IMR-90 (cell line): Measurements from ENCODE around the gene BTG4. TPM values are rescaled to one million over a fixed set of nuclear protein-coding genes. Genes with fewer than 3 reads are reported as not detected.

ENCODE experiments used
- ATAC-seq: fragments of 200-7000 bp; cut with Tn5 transposase; 2 replicates; pipeline ENCODE4 v1.9.1; 2020; ENCODE audit warnings: low read depth, mild to moderate bottlenecking, moderate library complexity
- BruUV-seq: library from RNA; stranded (reverse); fragments of 400-500 nt; replicated peaks from 2 replicates; lab custom pipeline; 2021; lab: Mats Ljungman, UMichigan
- CTCF ChIA-PET: fragments of 300-600 bp; formaldehyde crosslinking; extraction: SDS; loops from one replicate; lab custom pipeline; 2021; ENCODE audit warnings: antibody characterized with exemption; lab: Yijun Ruan, JAX
- POLR2A ChIA-PET: fragments of 300-600 bp; sonication (Branson Sonifier 250); formaldehyde crosslinking; loops from one replicate; lab custom pipeline; 2022; ENCODE audit warnings: antibody characterized with exemption; ENCODE audit not compliant: unreplicated experiment; lab: Charles Lee
- DNase-seq: peaks from one replicate; pipeline ENCODE4 v3.0.0; 2013
- H2AFZ ChIP-seq: replicated peaks from 2 replicates; pipeline ENCODE3; 2013; ENCODE audit warnings: low read length, mild to moderate bottlenecking; ENCODE audit not compliant: poor library complexity
- H2AK5ac ChIP-seq: 2 replicates; pipeline ENCODE4 v1.6.1; 2013; ENCODE audit warnings: low read depth, low read length, inconsistent platforms
- H2AK9ac ChIP-seq: replicated peaks from 2 replicates; pipeline ENCODE3; 2013; ENCODE audit warnings: mild to moderate bottlenecking, low read depth, low read length, moderate library complexity; ENCODE audit not compliant: poor library complexity
- H2BK120ac ChIP-seq: 2 replicates; pipeline ENCODE4 v1.6.1; 2013; ENCODE audit warnings: low read depth, low read length, inconsistent platforms
- H2BK15ac ChIP-seq: 3 replicates; pipeline ENCODE4 v1.6.1; 2013; ENCODE audit warnings: low read depth, low read length, inconsistent platforms
- H2BK20ac ChIP-seq: 2 replicates; pipeline ENCODE4 v1.6.1; 2013; ENCODE audit warnings: low read depth, mild to moderate bottlenecking, inconsistent platforms, low read length, moderate library complexity
- H2BK5ac ChIP-seq: 2 replicates; pipeline ENCODE4 v1.6.1; 2013; ENCODE audit warnings: mild to moderate bottlenecking, low read depth, low read length, inconsistent platforms; ENCODE audit not compliant: poor library complexity, severe bottlenecking
- H3K14ac ChIP-seq: replicated peaks from 2 replicates; pipeline ENCODE4 v1.6.1; 2013; ENCODE audit warnings: low read depth, low read length, inconsistent platforms
- H3K18ac ChIP-seq: 2 replicates; pipeline ENCODE4 v1.6.1; 2013; ENCODE audit warnings: low read depth, low read length, control low read depth
- H3K23ac ChIP-seq: 2 replicates; pipeline ENCODE4 v1.6.1; 2013; ENCODE audit warnings: low read depth, low read length, inconsistent platforms
- H3K27ac ChIP-seq: 2 replicates; pipeline ENCODE4 v1.5.1; 2013; ENCODE audit warnings: mild to moderate bottlenecking, control low read depth, low read length; ENCODE audit not compliant: insufficient read depth
- H3K27me3 ChIP-seq: 2 replicates; pipeline ENCODE4 v1.6.1; 2013; ENCODE audit warnings: low read length; ENCODE audit not compliant: control insufficient read depth, insufficient read depth
- H3K36me3 ChIP-seq: 2 replicates; pipeline ENCODE4 v1.6.1; 2013; ENCODE audit warnings: low read length, mixed read lengths; ENCODE audit not compliant: control insufficient read depth, insufficient read depth
- H3K4ac ChIP-seq: 2 replicates; pipeline ENCODE4 v1.6.1; 2013; ENCODE audit warnings: low read depth, low read length, inconsistent platforms
- H3K4me1 ChIP-seq: 2 replicates; pipeline ENCODE4 v1.6.1; 2013; ENCODE audit warnings: low read length, mixed read lengths; ENCODE audit not compliant: control insufficient read depth, insufficient read depth
- H3K4me2 ChIP-seq: 2 replicates; pipeline ENCODE4 v1.6.1; 2013; ENCODE audit warnings: low read depth, mild to moderate bottlenecking, control low read depth, low read length, moderate library complexity
- H3K4me3 ChIP-seq: 2 replicates; pipeline ENCODE4 v1.5.1; 2013; ENCODE audit warnings: low read depth, mild to moderate bottlenecking, control low read depth, low read length, moderate library complexity; ENCODE audit not compliant: insufficient read depth
- H3K56ac ChIP-seq: 2 replicates; pipeline ENCODE4 v1.6.1; 2013; ENCODE audit warnings: low read length, inconsistent platforms; ENCODE audit not compliant: insufficient read depth; ENCODE audit errors: extremely low read depth
- H3K79me1 ChIP-seq, 2 experiments: 2 replicates each; pipeline ENCODE4 v1.6.1; 2013; ENCODE audit warnings: low read length in 2 of 2, inconsistent platforms in 1 of 2, low read depth in 1 of 2
- H3K9ac ChIP-seq: 2 replicates; pipeline ENCODE4 v1.6.1; 2013; ENCODE audit warnings: low read depth, low read length, control low read depth
- H3K9me1 ChIP-seq: 2 replicates; pipeline ENCODE4 v1.6.1; 2013; ENCODE audit warnings: low read length, inconsistent platforms; ENCODE audit not compliant: insufficient read depth
- H3K9me3 ChIP-seq: 2 replicates; pipeline ENCODE4 v1.6.1; 2013; ENCODE audit warnings: low read length; ENCODE audit not compliant: control insufficient read depth, insufficient read depth
- H4K20me1 ChIP-seq: 2 replicates; pipeline ENCODE4 v1.6.1; 2013; ENCODE audit warnings: low read length, inconsistent platforms; ENCODE audit not compliant: insufficient read depth
- H4K5ac ChIP-seq: 2 replicates; pipeline ENCODE4 v1.6.1; 2013; ENCODE audit warnings: mild to moderate bottlenecking, low read depth, low read length, control low read depth
- H4K8ac ChIP-seq, 2 experiments: 2 replicates each; pipeline ENCODE4 v1.6.1; 2013; ENCODE audit warnings: low read depth in 2 of 2, low read length in 2 of 2, control low read depth in 1 of 2, inconsistent platforms in 1 of 2
- H4K91ac ChIP-seq: 2 replicates; pipeline ENCODE4 v1.6.1; 2013; ENCODE audit warnings: low read depth, low read length, inconsistent platforms; ENCODE audit not compliant: insufficient read depth
- BHLHE40 ChIP-seq: fragments of 150-350 bp; IDR thresholded peaks from 2 replicates; pipeline ENCODE4 v1.6.1; 2016; ENCODE audit warnings: mild to moderate bottlenecking, low read depth, low read length
- CHD1 ChIP-seq: IDR thresholded peaks from 2 replicates; pipeline ENCODE4 v1.6.1; 2012; ENCODE audit warnings: low read depth, low read length, improper control_type of control experiment
- FOS ChIP-seq: fragments of 150-350 bp; IDR thresholded peaks from 2 replicates; pipeline ENCODE4 v1.6.1; 2016; ENCODE audit warnings: low read depth, low read length
- MAFK ChIP-seq: IDR thresholded peaks from 2 replicates; pipeline ENCODE4 v1.6.1; 2012; ENCODE audit warnings: low read depth, low read length, improper control_type of control experiment
- MXI1 ChIP-seq: IDR thresholded peaks from 2 replicates; pipeline ENCODE4 v1.6.1; 2012; ENCODE audit warnings: low read depth, mild to moderate bottlenecking, low read length, moderate library complexity, borderline replicate concordance
- NFE2L2 ChIP-seq: fragments of 150-350 bp; IDR thresholded peaks from 2 replicates; pipeline ENCODE4 v1.6.1; 2016; ENCODE audit warnings: low read depth, mild to moderate bottlenecking, low read length
- POLR2A ChIP-seq: IDR thresholded peaks from 2 replicates; pipeline ENCODE4 v1.6.1; 2012; ENCODE audit warnings: mild to moderate bottlenecking, low read depth, low read length
- RCOR1 ChIP-seq: IDR thresholded peaks from 2 replicates; pipeline ENCODE4 v1.6.1; 2012; ENCODE audit warnings: mild to moderate bottlenecking, low read length, improper control_type of control experiment; ENCODE audit not compliant: insufficient replicate concordance
- RFX5 ChIP-seq: IDR thresholded peaks from 2 replicates; pipeline ENCODE4 v1.8.0; 2012; ENCODE audit warnings: low read depth, mild to moderate bottlenecking, low read length, moderate library complexity
- SMC3 ChIP-seq: fragments of 150-350 bp; IDR thresholded peaks from 2 replicates; pipeline ENCODE4 v1.6.1; 2016; ENCODE audit warnings: low read depth, mild to moderate bottlenecking, antibody characterized with exemption, low read length, moderate library complexity
- WGBS, 2 experiments: methylation state at CpG; one replicate each; pipeline versions ENCODE4 v1.1.5 to v1.1.7; 2013; ENCODE audit warnings: missing lambda C conversion rate in 2 of 2; ENCODE audit not compliant: insufficient read length in 1 of 2; ENCODE audit errors: extremely low coverage in 2 of 2; 5-methylcytosine and 5-hydroxymethylcytosine counted together
- dilution Hi-C: fragments of 300-500 bp; cut with HindIII; formaldehyde crosslinking; loops from one replicate; pipeline ENCODE4 v1.14.3; 2018; ENCODE audit warnings: low sequenced_read_pairs; ENCODE audit not compliant: unreplicated experiment
- in situ Hi-C: fragments of 300-500 bp; cut with MboI; formaldehyde crosslinking; loops from 3 replicates; pipeline ENCODE4 v1.14.3; 2019; ENCODE audit warnings: low sequenced_read_pairs, inconsistent platforms, mixed read lengths
- intact Hi-C: fragments of 100-400 bp; cut with micrococcal nuclease; formaldehyde crosslinking; loops from 2 replicates; pipeline ENCODE4 v1.10.0; 2022
- polyA plus RNA-seq, 3 experiments: library from polyadenylated mRNA; depleted of rRNA; stranded (reverse); fragments of >200 nt; gene quantifications; 2 replicates each; pipeline ENCODE4 v1.2.3, GENCODE V29; 2012; ENCODE audit warnings: low replicate concordance in 1 of 3
- total RNA-seq: library from RNA; depleted of rRNA; stranded (reverse); fragments of >200 nt; gene quantifications from 2 replicates; pipeline ENCODE4 v1.2.3, GENCODE V29; 2012
- TF ChIP-seq, protein P1 (sequence below): fragments of 150-350 bp; IDR thresholded peaks from 2 replicates; pipeline ENCODE4 v1.6.1; 2017; ENCODE audit warnings: mild to moderate bottlenecking, antibody characterized with exemption, low read length, low read depth

BTG4 gene
- total and polyA plus RNA-seq, 2 of the 4 experiments (the other 2 are of a cell fraction): not detected

DNA sequence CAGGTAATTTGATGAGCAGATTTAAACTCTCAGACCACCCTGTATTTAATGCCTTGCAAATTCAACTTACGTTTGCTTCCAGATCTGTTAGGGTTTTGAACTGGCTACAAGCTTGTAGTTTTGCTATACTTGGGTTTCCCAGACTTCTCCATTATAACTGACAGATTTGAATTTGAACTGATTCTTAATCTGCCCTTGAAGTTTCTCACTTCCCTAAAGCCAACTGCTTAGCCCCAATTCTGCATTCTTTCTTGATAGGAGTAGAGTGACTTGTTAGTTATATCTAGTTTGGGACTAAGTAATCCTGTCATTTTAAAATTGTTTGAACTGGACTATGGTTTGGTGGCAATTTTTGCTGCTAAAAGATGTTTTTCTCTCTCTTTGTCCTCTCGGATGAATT lies 38.1 kb upstream of the BTG4 start:
- H4K20me1 ChIP-seq: no peaks in the 10 kb centered on the region
- no peak for DNase-seq
- H3K36me3 ChIP-seq: peaks cover 51% of the 10 kb centered on the region
- in situ Hi-C loops: no loop called here
- no peak overlapping the region for H4K8ac ChIP-seq
- H3K9me1 ChIP-seq: peaks cover 37% of the 10 kb centered on the region
- H2AK9ac ChIP-seq: no peak overlapping the region
- H3K4me2 ChIP-seq: no peak overlapping the region
- H2BK5ac ChIP-seq: no peak overlapping the region
- ChIA-PET POLR2A (no interaction called here), CTCF (interaction anchor here (0.6 kb wide), 1 partner anchor 122 kb away, joined by 3 read pairs; no protein-coding TSS in a partner anchor)
- no peak overlapping the region for H2AFZ ChIP-seq
- no peak overlapping the region for H3K27ac ChIP-seq
- H3K4me3 ChIP-seq: no peak overlapping the region
- no peak overlapping the region for H3K14ac ChIP-seq
- H2BK15ac ChIP-seq: no peak overlapping the region
- H3K18ac ChIP-seq: no peak overlapping the region; the same call in 1 of the 2 replicates
- H3K4me1 ChIP-seq: peaks cover 24% of the 10 kb centered on the region
- BruUV-seq: no TSS peak
- no peak overlapping the region for H2AK5ac ChIP-seq
- H3K23ac ChIP-seq: no peak overlapping the region
- H2BK120ac ChIP-seq: no peak overlapping the region
- 0 out of 2 replicates have a peak overlapping the region, but pooled peaks have one; percentile 12 for H4K5ac ChIP-seq
- H3K56ac ChIP-seq: no peak overlapping the region
- no peak overlapping the region for H3K4ac ChIP-seq
- no peak for ATAC-seq
- no peak for TF ChIP-seq MAFK
- no peak for TF ChIP-seq SMC3
- no peak for TF ChIP-seq RFX5
- no peak for TF ChIP-seq CHD1
- TF ChIP-seq BHLHE40: no peak
- no peak for TF ChIP-seq NFE2L2
- TF ChIP-seq, protein P1, sequence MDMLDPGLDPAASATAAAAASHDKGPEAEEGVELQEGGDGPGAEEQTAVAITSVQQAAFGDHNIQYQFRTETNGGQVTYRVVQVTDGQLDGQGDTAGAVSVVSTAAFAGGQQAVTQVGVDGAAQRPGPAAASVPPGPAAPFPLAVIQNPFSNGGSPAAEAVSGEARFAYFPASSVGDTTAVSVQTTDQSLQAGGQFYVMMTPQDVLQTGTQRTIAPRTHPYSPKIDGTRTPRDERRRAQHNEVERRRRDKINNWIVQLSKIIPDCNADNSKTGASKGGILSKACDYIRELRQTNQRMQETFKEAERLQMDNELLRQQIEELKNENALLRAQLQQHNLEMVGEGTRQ: no peak
- TF ChIP-seq RCOR1: no peak
- TF ChIP-seq MXI1: no peak
- no peak for TF ChIP-seq FOS
- TF ChIP-seq POLR2A: no peak
- intact Hi-C loops: no loop called here
- peaks cover 46 to 77% of the 10 kb centered on the region in 2 experiments for H3K79me1 ChIP-seq
- dilution Hi-C loops: no loop called here
- no peak overlapping the region for H4K91ac ChIP-seq
- H3K9me3 ChIP-seq: no peaks in the 10 kb centered on the region
- H3K27me3 ChIP-seq: no peaks in the 10 kb centered on the region
- H2BK20ac ChIP-seq: no peak overlapping the region
- no peak overlapping the region for H3K9ac ChIP-seq
- no CpG with 5 or more reads among the region's 2 CpGs for WGBS, 2 experiments
